ENCODE data around the gene COX6A1.
"Not testable (repeated sequence)": the region's sequence is repeated elsewhere in the genome, so short reads cannot be mapped to it uniquely, and the experiment has no call there.

The COX6A1 gene

GRCh38 chr12:120467439-120467838 is 29.5 kb downstream of the COX6A1 start:
- no peak for DNase-seq (ENCODE audit: low read depth in 2 of 2)

DNA sequence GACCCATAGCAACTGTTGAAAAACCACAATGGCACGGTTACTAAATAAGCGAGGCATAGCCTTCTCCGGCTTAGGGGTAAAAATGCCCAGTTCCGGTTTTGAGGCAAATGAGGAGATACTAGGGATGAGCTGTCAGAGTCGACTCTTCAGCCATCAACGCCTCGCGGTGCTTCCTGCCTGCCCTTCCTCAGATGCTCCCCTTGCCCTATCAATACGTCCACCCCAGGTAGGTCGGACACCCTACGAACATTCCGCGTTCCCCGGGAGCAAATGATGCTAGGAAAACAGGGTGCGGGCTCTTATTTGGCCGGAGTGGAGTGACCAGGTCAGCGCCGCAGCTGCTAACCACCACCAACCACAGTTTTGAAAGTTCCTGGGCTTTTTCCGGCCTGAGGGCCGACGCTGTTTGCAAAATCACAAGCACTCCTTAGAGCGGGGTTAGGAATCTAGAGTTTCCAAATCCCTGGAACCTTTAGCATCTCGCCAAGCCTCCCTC is 30.5 kb downstream of the COX6A1 start:
- DNase-seq (ENCODE audit: low read depth in 2 of 2), result no peak

DNA sequence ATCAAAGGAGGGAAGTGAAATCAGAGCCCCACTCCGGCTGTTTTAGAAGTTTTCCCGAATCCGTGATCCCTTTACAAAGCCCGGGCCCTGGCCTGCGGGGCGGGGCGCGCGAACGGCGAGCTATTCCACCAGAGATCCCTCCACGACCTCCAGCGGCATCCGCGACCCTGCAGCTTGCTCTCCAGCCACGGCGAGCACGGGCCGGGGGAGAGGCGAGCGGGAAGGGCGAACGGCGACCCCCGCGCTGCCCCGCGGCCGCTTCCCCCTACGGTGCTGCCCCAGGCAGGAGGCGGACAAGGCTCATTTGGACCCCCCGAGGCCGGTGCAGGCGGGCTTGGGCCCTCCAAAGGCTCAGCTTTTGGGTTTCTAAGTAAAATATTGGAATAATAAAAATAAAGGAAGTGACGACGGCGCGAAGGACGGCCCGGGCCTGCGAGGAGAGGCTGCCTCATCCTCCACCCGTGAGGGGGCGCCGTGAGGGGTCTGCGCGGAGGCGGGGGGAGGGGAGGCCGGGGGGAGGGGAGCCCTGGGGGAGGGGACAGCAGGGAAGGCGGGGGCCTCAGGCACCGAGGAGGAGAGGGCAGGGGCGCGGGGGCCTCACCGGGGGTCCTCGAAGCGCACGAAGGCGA is 31.0 kb downstream of the COX6A1 start:
- peak; percentile 24 to 31 for DNase-seq (ENCODE audit: low read depth in 2 of 2)

DNA sequence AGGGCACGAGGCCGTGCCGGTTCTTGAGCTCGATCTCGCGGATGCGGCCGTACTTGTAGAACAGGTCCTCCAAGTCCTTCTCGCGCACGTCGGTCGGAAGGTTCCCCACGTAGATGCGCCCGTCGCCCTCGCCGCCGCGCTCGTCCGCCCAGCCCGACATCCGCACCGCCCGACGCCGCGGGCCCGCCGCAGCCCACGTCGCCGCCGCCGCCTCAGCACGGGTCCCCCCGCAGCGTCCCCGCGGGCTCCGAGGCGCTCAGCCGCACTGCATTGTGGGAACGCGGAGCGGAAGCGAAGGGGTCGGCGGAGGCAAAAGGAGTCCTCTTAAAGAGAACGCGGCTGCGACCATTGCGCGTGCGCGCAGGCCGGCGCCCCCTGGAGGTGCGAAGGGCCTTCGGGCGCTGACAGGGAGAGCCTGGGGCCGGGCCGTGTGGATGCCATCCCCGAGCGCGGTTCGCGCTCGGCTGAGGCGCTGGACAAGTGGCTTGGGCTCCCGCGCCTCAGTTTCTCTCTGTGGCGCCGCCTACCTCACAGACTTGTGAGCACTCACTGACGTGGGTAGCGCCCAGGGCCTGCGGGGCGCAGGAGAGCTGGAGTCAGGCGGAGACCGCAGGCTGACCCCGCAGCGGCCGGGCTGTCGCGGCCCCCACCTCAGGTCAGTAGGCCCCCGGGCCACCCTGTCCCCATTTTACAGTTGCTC is 31.7 kb downstream of the COX6A1 start, which contains the start of gene SRSF9:
Gene SRSF9, minus strand, starts transcription at position 299 of the 700 bp plus-strand sequence. Its CDS starts 139 bp downstream, at position 160.
- peak; percentile 95 to 96 for DNase-seq (ENCODE audit: low read depth in 2 of 2)

DNA sequence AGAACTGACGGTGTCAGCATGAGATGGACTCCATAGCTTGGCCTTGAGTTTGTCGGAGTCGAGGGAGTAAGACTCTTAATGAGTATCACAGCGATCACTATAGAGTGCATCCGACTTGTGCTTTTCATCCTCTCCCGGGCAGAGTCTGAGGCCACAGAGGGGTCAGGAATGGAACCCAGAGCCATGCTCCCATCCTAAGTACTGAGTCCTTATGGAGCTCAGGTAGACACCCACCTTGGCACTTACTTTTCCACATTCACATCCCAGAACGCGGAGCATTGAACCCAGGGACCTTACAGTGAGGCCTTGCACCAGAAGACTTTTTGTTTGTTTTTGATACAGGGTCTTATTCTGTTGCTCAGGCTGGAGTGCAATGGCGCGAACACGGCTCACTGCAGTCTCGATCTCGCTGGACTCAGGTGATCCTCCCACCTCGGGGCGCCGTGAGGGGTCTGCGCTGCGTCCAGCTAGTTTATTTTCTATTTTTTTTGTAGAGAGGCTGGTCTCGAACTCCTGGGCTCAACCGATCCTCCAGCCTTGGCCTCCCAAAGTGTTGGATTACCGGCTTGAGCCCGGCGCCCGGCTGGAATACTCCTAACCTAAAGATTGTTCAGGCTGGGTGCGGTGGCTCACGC is 32.4 kb downstream of the COX6A1 start:
- DNase-seq (ENCODE audit: low read depth in 2 of 2), result no peak

GRCh38 chr12:120472521-120472920 is 34.6 kb downstream of the COX6A1 start:
- DNase-seq (ENCODE audit: low read depth in 2 of 2), result no peak

DNA sequence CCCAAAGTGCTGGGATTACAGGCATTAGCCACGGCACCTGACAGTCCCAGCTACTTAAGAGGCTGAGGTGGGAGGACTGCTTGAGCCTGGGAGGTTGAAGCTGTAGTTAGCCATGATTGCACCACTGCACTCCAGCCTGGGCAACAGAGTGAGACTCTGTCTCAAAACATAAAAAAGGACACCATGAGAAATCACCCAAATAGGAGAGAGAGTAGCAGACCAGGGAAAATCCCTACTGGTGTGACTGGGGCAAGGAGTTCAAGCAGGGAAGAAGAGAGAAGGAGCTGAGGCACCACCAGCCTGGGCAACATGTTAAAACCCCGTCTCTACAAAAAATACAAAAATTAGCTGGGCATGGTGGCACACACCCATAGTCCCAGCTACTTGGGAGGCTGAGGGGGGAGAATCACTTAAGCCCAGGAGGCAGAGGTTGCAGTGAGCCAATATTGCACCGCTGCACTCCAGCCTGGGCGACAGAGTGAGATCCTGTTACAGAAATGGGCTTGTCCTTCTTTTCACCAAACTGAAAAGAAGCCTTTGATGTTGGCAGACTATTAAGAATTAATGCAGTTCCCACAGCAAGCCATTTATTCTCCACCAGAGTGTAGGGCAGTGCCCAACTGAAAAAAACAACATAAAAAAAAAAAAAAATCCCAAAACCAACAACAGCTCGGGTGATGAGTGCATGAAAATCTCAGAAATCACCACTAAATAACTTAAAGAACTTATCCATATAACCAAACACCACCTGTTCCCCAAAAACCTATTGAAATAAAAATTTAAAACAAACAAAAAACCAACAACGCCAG is 36.1 kb downstream of the COX6A1 start:
- no peak for DNase-seq (ENCODE audit: low read depth in 2 of 2)

DNA sequence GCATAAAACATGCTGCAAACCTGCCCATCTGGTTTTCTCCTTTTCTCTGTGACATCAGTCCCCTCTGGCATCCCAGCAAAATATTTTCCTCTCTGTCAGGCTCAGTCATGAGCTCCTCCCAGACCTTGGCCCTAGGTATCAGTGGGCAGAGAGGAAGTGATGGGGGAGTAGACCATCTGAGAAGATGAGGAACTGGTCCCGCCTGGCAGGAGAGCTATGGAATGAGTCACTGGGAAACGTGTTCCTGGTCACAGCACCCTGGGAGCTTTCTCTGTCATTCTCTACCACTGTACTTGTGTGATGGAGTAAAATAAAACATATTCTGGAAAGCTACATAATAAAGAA is 36.7 kb downstream of the COX6A1 start:
- DNase-seq (ENCODE audit: low read depth in 2 of 2), result no peak

DNA sequence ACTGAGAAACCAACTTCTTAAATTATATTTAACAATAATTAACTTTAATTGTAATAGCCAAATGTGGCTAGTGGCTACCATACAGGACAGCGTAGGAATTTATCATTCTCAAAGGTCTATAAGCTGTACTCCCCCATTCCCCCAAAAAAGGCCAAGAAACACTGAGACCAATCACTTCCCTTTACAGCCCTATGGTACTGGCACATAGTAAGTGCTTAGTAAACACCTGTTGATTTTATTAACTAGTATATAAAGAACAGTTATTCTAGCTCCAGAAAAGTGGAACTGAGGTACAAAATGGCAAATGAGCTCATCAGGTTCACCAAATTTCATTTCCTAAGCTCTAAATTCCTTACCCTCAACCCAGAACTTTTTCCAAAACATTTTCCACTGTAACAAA is 37.7 kb downstream of the COX6A1 start:
- no peak for DNase-seq (ENCODE audit: low read depth in 2 of 2)

DNA sequence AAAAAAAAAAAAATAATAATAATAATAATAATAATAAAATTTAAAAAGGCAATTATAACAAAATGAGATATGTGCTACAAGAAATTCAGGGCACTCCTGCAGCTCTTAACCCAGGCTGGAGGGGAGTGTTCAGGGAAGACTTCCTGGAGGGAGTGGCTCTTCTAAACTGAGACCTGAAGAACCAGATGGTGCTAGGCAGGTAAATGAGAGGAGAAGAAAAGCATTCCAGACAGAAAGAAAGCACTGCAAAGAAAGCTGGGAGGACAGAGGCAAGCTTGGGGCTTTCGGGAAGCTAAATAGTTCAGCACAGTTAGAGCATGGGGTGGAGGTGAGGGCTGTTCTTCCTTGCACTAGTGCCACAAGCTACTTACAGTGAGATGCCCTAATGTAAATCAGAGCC is 41.5 kb downstream of the COX6A1 start:
- no peak for DNase-seq (ENCODE audit: low read depth in 2 of 2)

DNA sequence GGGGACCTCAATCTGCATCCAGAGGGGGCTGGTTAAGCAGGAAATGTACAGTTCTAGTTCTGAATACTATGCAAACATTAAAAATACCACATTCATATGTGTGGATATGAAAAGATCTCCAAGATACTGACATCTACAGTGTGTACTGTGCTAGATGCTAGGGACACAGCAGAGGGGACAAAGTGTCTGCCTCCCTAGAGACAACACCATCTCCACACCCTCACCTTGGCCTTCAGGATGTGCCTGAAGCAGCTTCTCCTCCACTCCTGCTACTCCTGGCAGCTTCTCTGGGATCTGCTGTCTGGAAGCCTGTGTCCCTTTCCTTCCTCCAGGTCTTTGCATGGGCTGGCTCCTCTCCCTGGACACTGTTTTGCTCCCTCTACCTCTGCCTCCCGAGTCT is 42.3 kb downstream of the COX6A1 start:
- DNase-seq (ENCODE audit: low read depth in 2 of 2), result no peak

- no peak for DNase-seq (ENCODE audit: low read depth in 2 of 2)
Observed at GRCh38 chr12:120481022-120481767, 43.3 kb downstream of the COX6A1 start.

DNA sequence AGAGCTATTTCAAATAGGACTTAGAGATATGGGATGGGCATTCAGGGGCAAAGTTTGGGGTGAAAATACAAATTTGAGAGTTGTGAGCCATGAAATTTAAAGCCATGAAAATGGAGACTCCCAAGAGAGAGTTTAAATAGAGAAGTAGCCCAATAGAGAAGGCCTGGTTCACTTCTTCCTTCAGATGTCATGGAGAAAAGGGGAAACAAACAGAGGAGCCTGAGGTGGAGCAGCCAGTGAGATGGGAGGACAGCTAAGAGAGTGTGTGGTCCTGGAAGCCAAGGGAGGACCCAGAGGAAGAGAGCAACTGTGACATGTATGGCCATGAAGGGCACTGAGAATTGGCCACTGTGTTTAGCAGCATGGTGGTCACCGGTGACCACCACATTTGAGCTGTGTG is 45.7 kb downstream of the COX6A1 start:
- no peak for DNase-seq (ENCODE audit: low read depth in 2 of 2)

DNA sequence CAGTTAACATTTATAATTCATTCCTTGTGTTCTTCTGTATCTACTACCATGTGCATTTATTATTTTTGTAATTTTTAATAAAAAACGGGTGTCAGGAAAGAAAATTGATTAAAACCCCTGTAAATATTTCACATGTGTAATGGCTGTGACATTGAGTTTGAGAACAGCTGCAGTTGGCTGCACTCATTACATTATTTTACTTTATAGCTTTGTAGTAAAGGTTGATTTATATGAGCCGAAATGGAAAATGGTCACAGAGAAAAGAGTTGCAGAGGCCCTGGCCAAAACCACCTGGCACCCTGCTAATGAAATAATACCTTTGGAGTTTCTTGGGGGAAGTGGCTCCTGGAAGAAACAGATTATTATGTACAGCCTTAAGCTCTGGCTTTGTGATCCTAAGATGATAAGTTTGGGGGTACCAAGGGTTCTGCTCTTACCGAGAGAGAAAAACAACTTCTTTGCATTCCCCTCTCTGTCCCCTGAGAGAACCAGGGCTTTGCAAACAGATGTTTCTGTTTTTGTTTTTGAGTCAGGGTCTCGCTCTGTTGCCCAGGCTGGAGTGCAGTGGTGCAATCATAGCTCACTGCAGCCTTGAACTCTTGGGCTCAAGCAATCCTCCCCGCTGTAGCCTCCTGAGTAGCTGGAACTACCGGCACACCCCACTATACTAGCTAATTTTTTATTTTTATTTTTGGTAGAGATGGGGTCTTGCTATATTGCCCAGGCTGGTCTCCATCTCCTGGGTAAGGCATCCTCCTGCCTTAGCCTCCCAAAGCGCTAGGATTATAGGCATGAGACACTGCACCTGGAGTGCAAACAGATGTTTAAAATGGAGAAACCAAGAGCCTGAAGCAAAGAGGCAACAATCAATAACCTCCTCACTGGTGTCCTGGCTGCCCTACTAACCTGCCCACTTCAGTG is 48.3 kb downstream of the COX6A1 start:
- DNase-seq (ENCODE audit: low read depth in 2 of 2), result no peak

- not testable (repeated sequence) for DNase-seq (ENCODE audit: low read depth in 2 of 2)
Observed at GRCh38 chr12:120487552-120487951, 49.6 kb downstream of the COX6A1 start.

DNA sequence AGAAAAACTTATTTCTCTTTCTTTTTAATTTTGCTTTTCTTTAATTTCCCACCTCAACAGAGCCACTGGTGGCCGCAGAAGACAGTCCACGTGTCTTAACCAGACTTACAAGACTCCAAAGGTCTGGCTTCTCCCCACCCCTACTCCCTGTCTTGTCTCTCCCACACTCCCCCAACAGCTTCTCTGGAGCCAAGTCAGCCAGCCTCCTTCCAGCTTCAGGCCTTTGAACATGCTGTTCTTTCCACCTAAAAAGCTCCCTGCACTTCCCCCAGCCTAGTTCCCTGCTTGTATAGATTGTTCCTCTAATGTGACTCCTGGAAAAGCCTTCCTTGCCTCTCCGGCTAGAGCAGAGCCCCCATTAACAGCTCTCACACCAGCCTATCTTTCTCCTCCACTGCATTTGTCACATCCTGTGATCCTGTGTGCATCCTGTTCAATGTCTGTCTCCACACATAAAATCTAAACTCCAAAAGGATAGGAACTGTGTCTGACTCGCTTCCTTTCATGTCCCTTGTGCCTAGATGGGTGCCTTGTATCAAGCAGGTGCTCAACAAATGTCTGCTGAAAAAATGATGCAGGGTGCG is 50.2 kb downstream of the COX6A1 start:
- no peak for DNase-seq (ENCODE audit: low read depth in 2 of 2)

DNA sequence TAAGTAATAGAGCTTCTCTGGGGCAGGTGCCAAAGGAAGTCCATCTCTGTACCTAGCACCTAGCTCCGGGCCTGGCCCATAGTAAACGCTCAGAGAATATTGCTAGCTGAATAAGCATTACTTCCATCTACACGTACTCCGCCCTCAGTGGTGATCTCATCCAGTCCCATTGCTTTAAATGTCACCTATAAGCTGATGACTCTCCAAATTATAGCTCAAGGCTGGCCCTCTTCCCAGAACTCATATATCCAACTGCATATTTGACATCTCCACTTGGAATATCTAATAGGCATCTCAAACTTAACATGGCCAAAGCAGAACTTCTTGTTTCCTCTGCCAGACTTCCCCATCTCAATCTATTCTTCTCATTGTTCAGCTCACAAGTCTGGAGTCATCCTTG is 51.1 kb downstream of the COX6A1 start:
- DNase-seq (ENCODE audit: low read depth in 2 of 2), result no peak

DNA sequence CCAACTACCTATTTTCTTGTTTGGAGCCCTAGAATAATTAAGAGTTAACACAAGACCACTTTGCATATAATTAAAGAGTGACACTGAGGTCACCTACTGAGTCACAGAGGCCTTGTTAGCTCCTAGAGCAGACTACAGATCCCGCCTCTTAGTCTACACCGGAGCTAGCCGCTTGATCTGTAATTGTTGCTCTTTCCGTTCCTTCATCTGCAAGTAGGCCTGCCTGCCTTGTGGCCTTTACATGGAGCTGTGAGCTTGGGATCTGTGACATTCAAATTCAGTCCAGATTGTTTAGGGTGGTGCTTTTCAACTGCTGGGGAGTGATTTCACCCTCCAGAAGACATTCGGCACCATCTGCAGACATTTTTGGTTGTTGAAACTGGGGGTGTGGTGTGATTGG is 52.4 kb downstream of the COX6A1 start:
- no peak for DNase-seq (ENCODE audit: low read depth in 2 of 2)
